Activated naive CD8-positive, alpha-beta T cell treated with anti-CD3 and anti-CD28 coated beads, Interleukin-2, amount 50 U/mL, for 24 hours (primary cell): ENCODE results near the gene PKD1.
"Not testable (repeated sequence)": the region's sequence is repeated elsewhere in the genome, so short reads cannot be mapped to it uniquely, and the experiment has no call there.

Experiments used
- ATAC-seq: fragments of 150-1000 bp; cut with Tn5 transposase; one replicate; pipeline ENCODE4 v1.10.0; 2021
- DNase-seq: peaks from one replicate; pipeline ENCODE4 v3.0.0; 2021
- H3K27ac Mint-ChIP-seq: one replicate; pipeline ENCODE4 v1.8.0; 2021; ENCODE audit warnings: mild to moderate bottlenecking, mixed read lengths
- H3K27me3 Mint-ChIP-seq: one replicate; pipeline ENCODE4 v1.8.0; 2021; ENCODE audit warnings: mixed read lengths
- H3K36me3 Mint-ChIP-seq: one replicate; pipeline ENCODE4 v1.8.0; 2021; ENCODE audit warnings: low read depth, mixed read lengths
- H3K4me1 Mint-ChIP-seq: one replicate; pipeline ENCODE4 v1.8.0; 2021; ENCODE audit warnings: mixed read lengths
- H3K4me3 Mint-ChIP-seq: one replicate; pipeline ENCODE4 v1.8.0; 2021; ENCODE audit warnings: mild to moderate bottlenecking, moderate library complexity, mixed read lengths
- H3K9me3 Mint-ChIP-seq: one replicate; pipeline ENCODE4 v1.8.0; 2021; ENCODE audit warnings: mixed read lengths

PKD1 gene

DNA sequence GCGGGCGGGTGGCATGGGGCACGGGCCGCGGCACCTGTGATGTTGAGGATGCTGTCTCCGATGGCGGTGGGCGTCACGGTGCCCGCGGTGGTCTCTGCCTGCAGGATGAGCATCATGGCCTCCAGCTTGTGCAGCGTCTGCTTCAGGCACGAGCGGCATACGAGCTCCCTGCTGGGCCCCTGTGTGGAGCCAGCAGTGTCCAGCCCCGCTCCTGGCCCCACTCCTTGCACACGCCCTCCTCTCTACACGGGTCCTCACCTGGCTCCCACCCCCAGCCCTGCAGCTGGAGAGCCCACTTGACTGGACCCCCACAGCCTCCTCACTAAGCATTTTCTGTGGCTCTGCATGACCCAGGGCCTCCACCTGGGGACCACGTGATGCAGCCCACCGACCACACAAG lies 31.2 kb downstream of the PKD1 start:
- not testable (repeated sequence) for H3K4me3 Mint-ChIP-seq, ATAC-seq, H3K4me1 Mint-ChIP-seq, H3K9me3 Mint-ChIP-seq, H3K27me3 Mint-ChIP-seq, H3K36me3 Mint-ChIP-seq, H3K27ac Mint-ChIP-seq, DNase-seq

DNA sequence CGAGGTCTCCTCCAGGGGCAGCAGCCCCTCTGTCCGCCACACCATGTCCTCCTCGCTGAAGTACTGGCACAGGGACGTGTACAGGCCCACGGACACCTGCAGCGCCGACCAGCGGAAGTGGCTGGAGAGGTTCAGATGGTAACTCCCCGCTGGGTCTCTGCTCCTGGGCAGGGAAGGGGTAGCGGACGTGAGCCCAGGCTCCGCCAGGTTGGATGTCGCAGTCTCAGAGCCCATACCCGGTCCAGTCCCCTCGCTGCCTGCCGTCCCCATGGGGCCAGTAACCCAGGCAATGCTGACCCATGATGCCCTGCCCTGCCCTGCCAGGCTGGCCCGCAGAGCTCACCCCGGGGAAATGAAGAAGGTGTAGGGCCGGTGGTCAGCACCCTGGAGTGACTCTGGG lies 33.2 kb downstream of the PKD1 start:
- Mint-ChIP-seq H3K27ac (no peak overlapping the region), H3K36me3 (peaks cover 3% of the 10 kb centered on the region), H3K4me3 (no peak overlapping the region), H3K9me3 (no peaks in the 10 kb centered on the region), H3K4me1 (no peaks in the 10 kb centered on the region), H3K27me3 (no peaks in the 10 kb centered on the region)
- ATAC-seq (no peak), DNase-seq (no peak)

DNA sequence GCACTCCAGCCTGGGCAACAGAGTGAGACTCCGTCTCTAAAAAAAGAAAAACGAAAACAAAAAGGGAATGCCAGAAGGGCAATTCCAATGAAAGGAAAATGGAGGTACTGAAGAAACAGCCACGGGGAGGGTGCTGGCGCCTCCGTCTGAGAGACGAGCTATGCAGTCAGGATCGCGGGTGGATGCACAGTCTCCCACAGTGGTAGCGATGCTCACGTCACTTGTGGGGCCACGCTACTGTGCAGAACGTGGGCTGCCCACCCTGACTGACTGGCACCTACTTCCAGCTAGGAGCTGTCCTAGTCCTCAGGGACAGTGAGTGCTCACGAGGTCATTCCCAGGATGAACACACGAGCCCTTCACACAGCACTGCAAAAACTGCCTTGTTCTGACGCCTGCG lies 34.1 kb downstream of the PKD1 start:
- H3K27ac Mint-ChIP-seq, H3K27me3 Mint-ChIP-seq, ATAC-seq, H3K4me1 Mint-ChIP-seq, H3K4me3 Mint-ChIP-seq, H3K36me3 Mint-ChIP-seq, DNase-seq, H3K9me3 Mint-ChIP-seq: not testable (repeated sequence)

DNA sequence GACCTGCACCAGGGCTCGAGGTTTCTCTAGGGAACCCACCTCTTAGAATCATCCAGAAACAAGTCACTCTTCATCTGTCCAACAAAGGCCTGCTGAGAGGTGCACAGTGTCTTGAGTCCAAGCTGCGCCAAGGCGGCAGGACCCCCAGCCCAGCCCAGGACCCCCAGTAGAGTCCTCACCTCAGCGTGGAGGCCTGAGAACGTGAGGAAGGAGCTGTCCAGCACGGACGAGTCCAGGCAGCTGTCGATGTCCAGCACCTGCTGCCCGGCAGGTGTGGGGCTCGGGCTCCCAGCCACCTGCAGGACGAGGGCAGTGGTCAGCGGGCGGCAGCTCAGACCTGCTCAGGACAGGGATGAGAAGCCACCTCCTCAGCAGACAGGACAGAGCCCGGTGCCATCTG lies 38.0 kb downstream of the PKD1 start:
- H3K27me3 Mint-ChIP-seq, H3K4me1 Mint-ChIP-seq, DNase-seq, H3K4me3 Mint-ChIP-seq, H3K36me3 Mint-ChIP-seq, H3K9me3 Mint-ChIP-seq, ATAC-seq, H3K27ac Mint-ChIP-seq: not testable (repeated sequence)

DNA sequence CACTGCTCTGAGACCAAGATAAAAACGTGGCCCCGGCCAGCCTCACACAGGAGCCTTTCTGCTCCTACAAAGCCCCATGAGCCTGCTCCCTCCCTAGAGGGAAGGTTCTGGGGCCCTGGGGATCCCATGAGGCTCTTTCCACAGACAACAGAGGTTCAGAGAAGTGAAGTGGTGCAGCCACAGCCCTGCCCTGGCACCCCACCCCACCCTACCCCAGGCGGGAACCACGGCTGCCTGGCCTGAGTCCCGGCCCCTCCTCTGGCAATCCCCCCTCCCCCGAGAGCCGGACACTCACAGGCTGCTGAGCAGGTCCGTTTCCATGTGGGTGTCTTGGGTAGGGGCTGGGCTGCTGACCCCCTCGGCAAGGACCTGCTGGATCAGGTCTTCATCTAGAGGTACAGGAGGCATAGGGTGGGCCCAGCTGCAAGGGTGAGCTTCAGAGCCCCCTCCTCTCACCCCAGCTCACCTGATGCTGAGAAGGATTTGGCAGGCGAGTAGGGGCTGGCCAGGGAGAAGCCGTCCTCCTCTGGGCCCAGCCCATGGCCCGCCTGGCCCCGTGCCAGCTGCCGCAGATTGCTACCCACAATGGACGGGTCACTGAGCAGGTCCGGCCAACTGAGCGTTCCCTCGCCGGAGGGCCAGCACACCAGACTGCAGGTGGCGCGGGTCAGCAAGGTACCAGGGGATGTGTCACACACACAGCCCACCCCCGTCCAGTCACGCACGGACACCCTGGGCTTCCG lies 38.7 kb downstream of the PKD1 start:
- Mint-ChIP-seq H3K27me3 (no peaks in the 10 kb centered on the region), H3K36me3 (peaks cover 6% of the 10 kb centered on the region), H3K4me3 (no peak overlapping the region), H3K27ac (no peak overlapping the region), H3K9me3 (no peaks in the 10 kb centered on the region), H3K4me1 (no peaks in the 10 kb centered on the region)
- DNase-seq (no peak), ATAC-seq (no peak)

DNA sequence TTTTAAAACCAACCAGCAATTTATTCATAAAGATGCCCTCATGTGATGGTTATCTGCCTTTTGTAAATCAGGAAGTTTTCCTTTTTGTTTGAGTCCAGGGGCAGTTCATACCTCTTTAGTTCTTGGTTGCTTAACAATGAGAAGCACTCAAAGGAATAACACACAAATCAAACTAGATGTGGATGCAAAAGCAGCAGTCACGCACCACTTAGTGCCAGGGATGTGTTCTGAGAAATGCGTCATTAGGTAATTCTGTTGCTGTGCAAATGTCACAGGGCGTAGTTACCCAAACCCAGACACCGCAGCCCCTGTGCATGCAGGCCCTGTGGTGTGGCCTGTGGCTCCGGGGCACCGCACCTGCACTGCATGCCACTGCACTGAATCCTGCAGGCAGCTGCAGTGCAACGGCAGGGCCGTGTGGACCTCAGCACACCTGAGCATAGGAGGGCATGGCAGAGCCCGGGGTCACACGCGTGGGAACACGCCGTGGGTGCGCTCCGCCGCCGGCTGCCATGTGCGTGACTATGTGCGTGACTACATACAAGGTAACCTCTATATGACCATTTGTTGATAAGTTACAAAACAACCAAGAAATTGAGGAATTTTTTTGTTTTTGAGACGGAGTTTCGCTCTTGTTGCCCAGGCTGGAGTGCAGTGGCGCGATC lies 39.6 kb downstream of the PKD1 start:
- no peak overlapping the region for H3K4me3 Mint-ChIP-seq
- no peaks in the 10 kb centered on the region for H3K4me1 Mint-ChIP-seq
- H3K27ac Mint-ChIP-seq, result no peak overlapping the region
- ATAC-seq (no peak), DNase-seq (no peak)
- H3K9me3 Mint-ChIP-seq, result no peaks in the 10 kb centered on the region
- H3K36me3 Mint-ChIP-seq, result peaks cover 3% of the 10 kb centered on the region
- H3K27me3 Mint-ChIP-seq, result no peaks in the 10 kb centered on the region

DNA sequence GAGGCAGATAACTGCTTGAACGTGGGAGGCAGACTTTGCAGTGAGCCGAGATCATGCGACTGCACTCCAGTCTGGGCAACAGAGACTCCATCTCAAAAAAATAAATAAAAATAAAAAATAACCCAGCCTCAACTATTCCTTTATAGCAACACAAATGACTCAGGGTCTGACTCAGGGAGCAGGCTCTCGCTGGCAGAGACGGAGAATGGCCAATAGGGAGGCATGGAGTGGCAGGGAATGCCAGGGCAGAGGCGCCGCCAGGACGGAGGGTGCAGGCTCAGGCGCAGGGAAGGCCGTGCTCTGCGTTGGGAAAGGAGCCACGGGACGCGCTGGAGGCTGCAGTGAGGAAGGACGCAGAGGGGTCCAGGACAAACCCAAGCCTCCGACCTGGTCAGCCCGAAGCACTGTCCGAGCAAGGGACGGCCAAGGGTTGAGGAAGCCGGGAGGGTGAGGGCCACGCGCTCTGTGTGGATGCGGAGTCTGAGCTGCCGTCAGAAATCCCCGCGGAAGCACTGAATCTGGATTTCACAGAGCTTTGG lies 40.3 kb downstream of the PKD1 start:
- DNase-seq (no peak), ATAC-seq (no peak)
- no peaks in the 10 kb centered on the region for H3K9me3 Mint-ChIP-seq
- H3K27me3 Mint-ChIP-seq, result no peaks in the 10 kb centered on the region
- no peaks in the 10 kb centered on the region for H3K4me1 Mint-ChIP-seq
- peaks cover 3% of the 10 kb centered on the region for H3K36me3 Mint-ChIP-seq
- H3K27ac Mint-ChIP-seq, result no peak overlapping the region
- H3K4me3 Mint-ChIP-seq, result no peak overlapping the region

DNA sequence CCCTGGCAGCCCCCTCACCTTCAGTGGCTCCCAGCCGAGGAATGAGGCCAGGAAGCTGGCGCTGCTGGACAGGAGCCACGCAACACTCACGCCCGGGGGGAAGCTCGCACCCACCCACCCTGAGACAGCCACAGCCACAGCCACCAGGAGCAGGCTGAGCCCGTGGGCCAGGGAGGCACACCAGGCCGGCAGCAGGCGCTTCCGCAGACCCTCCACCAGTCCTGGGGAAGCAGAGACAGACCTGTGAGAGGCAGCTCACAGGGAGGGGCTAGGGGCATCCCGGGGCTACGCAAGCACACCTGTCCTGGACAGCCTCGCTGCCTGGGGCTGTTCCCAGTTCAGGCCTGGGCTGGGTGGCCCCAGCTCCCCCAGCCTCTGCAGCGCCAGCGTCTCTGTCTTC lies 41.9 kb downstream of the PKD1 start:
- Mint-ChIP-seq H3K9me3 (no peaks in the 10 kb centered on the region), H3K4me3 (no peak overlapping the region), H3K27me3 (no peaks in the 10 kb centered on the region), H3K36me3 (peaks cover 6% of the 10 kb centered on the region), H3K27ac (no peak overlapping the region), H3K4me1 (no peaks in the 10 kb centered on the region)
- DNase-seq, result no peak
- no peak for ATAC-seq

DNA sequence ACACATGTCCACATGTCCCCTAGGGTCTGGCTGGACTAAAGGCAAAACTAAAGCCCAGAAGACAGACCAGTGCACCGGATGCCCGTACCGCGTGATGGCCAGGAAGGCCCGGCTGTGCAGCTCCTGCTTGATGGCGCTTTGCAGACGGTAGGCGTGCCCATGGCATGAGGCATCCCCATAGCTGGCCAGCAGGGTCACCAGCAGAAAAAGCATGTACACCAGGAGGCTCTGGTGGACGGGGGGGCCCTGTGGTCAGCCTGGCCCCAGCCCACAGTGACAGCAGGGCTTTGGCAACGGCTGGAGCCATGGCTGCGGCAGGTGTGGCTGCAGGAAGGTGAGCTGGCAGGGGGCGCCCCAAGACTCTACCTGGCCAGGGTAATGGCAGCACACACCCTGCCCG lies 42.8 kb downstream of the PKD1 start:
- DNase-seq (no peak), ATAC-seq (no peak)
- H3K27ac Mint-ChIP-seq, result no peak overlapping the region
- no peaks in the 10 kb centered on the region for H3K9me3 Mint-ChIP-seq
- H3K36me3 Mint-ChIP-seq, result peaks cover 6% of the 10 kb centered on the region
- H3K4me1 Mint-ChIP-seq, result no peaks in the 10 kb centered on the region
- H3K4me3 Mint-ChIP-seq, result no peak overlapping the region
- no peaks in the 10 kb centered on the region for H3K27me3 Mint-ChIP-seq

DNA sequence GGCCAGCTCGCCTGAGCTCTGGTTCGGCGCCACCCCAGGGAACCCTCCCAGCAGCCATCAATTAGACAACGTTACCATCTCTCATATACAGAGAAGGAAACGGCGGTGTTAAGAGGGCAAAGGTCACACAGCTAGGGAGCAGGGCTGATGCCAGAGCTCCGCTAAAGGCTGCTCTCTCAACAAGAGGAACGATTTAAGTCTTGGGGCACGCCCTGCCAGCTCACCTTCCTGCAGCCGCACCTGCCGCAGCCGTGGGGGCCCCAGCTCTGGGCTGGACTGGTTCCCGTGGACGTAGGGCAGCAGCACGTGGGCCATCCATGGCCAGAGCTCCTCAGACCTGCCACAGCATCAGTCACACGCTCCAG lies 43.5 kb downstream of the PKD1 start:
- ATAC-seq, result no peak
- Mint-ChIP-seq H3K36me3 (peaks cover 6% of the 10 kb centered on the region), H3K4me1 (no peaks in the 10 kb centered on the region), H3K9me3 (no peaks in the 10 kb centered on the region), H3K27me3 (no peaks in the 10 kb centered on the region), H3K4me3 (no peak overlapping the region), H3K27ac (no peak overlapping the region)
- DNase-seq, result no peak

DNA sequence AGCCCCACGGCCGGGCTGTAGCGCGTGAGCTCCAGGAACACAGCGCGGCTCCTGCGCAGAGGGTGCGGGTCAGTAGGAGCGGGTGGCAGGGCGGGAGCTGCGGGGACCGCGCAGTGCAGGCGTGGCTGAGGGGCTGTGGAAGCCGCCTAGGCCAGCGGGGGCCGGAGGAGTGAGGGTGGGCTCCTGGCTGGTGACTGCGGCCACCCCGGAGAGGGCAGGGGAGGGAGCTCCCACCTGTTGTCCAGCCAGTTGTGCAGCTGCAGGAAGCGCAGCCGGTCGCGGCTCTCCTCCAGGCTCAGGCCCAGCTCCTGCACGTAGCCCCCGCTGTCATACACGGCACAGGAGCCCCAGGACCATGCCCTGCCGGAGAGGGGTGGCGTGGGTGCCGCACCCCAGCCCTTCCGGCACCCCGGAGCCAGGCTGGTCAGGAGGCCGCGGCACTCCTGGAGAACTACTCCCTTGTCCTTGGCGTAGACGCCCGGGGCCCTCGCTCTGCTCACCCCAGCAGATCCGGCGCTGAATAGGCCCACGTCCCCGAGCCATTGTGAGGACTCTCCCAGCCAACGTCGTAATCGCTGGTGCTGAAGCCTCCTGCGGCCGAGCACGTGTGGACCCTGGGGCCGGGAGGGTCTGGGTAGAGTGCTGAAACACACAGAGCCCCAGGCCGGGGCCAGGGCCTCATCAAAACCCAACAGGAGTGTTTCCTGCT lies 44.0 kb downstream of the PKD1 start:
- H3K4me3 Mint-ChIP-seq, result no peak overlapping the region
- H3K9me3 Mint-ChIP-seq, result no peaks in the 10 kb centered on the region
- no peaks in the 10 kb centered on the region for H3K27me3 Mint-ChIP-seq
- DNase-seq (no peak), ATAC-seq (no peak)
- H3K4me1 Mint-ChIP-seq, result no peaks in the 10 kb centered on the region
- H3K36me3 Mint-ChIP-seq, result peaks cover 6% of the 10 kb centered on the region
- H3K27ac Mint-ChIP-seq, result no peak overlapping the region

DNA sequence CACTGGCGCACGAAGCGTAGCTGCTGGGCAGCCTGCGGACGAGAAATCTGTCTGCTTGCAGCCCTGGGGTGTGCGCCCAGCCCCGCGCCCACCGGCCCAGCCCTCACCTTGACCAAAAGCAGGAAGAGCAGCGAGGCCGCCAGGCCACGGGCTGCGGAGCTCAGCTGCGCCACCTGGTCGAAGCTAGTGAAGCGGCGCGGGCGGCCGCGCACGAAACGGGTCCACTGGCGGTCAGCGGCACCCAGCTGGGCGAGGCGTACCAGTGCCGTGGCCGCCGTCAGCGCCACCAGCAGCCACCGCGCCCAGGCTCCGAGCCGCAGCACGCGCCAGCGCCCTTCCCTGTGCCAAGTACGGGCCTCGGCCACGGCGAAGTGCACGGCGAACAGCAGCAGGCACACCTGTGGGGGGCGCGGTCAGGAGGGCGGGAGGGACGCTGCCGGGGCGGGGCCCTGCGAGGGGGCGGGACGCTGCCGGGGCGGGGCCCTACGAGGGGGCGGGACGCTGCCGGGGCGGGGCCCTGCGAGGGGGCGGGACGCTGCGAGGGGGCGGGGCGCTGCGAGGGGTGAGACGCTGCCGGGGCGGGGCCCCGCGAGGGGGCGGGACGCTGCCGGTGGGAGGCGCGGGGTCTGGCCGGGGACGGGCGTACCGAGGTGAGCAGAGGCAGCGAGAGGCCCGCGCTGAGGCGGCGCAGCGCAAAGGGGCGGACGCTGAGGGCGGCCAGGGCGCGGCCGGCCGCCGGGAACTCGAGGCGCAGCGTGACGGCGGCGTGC lies 44.7 kb downstream of the PKD1 start:
- Mint-ChIP-seq H3K4me3 (no peak overlapping the region), H3K4me1 (no peaks in the 10 kb centered on the region), H3K27ac (no peak overlapping the region), H3K36me3 (peaks cover 4% of the 10 kb centered on the region), H3K27me3 (no peaks in the 10 kb centered on the region), H3K9me3 (no peaks in the 10 kb centered on the region)
- no peak for DNase-seq
- ATAC-seq, result no peak

DNA sequence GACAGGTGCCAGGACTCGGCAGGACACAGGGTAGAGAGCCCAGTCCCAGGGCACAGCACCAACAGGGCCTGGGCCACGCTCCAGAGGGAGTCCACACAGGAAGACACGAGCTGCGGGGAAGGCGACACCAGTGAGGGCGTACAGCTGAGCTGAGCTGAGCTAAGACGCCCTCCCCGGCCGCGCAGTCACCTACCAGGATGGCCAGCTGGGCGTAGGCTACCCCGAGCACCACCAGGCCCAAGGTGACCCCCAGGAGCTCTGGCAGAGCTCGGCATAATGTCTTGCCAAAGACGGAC lies 45.3 kb downstream of the PKD1 start:
- DNase-seq, result no peak
- H3K4me3 Mint-ChIP-seq, result no peak overlapping the region
- H3K9me3 Mint-ChIP-seq, result no peaks in the 10 kb centered on the region
- no peak overlapping the region for H3K27ac Mint-ChIP-seq
- ATAC-seq, result no peak
- no peaks in the 10 kb centered on the region for H3K27me3 Mint-ChIP-seq
- H3K4me1 Mint-ChIP-seq, result no peaks in the 10 kb centered on the region
- peaks cover 4% of the 10 kb centered on the region for H3K36me3 Mint-ChIP-seq

DNA sequence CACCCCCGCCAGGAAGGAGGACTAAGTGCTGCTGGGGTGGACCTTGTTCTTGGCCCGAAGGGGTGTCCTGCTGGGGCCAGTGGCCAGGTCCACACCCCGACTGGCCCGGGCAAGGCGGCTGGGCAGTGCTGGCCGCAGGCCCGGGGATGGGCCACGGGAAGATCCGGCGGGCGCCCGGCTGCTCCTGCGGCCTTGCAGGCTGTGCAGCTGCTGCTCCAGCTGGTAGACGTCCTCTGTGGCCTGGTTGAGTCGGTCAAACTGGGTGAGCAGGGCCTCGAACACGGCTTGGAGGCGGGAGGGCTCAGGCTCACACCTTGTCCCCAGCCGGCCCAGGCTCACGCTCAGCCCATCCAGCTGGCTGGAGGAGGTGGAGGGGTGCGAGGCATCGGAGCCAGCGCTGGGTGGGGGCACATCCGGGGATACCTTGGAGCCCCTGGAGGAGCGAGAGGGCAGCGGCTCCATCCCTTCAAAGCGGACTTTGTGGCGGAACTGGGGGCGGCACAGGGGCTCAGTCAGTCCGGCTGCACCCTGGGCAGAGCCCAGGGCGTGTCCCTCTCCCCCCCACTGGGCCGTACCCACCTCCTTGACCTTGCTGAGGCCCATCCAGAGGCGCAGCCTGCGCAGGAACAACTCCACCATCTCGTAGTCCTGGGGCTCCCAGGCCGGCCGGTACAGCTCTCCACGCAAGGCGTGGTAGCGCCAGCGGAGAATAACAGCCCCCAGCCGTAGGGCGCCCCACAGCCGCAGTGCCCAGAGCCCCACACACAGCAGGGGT lies 45.8 kb downstream of the PKD1 start:
- no peak overlapping the region for H3K4me3 Mint-ChIP-seq
- H3K4me1 Mint-ChIP-seq, result no peaks in the 10 kb centered on the region
- no peak for ATAC-seq
- H3K9me3 Mint-ChIP-seq, result no peaks in the 10 kb centered on the region
- DNase-seq, result no peak
- H3K36me3 Mint-ChIP-seq, result peaks cover 4% of the 10 kb centered on the region
- H3K27me3 Mint-ChIP-seq, result no peaks in the 10 kb centered on the region
- H3K27ac Mint-ChIP-seq, result no peak overlapping the region
